HG02588 (cell line): ENCODE measurements around the gene MICAL2.

Source experiments
- ATAC-seq: cut with Tn5 transposase; IDR thresholded peaks from one replicate; pipeline ENCODE4 v1.9.1; 2021; ENCODE audit warnings: mild to moderate bottlenecking, moderate library complexity; ENCODE audit not compliant: unreplicated experiment

The MICAL2 gene

DNA sequence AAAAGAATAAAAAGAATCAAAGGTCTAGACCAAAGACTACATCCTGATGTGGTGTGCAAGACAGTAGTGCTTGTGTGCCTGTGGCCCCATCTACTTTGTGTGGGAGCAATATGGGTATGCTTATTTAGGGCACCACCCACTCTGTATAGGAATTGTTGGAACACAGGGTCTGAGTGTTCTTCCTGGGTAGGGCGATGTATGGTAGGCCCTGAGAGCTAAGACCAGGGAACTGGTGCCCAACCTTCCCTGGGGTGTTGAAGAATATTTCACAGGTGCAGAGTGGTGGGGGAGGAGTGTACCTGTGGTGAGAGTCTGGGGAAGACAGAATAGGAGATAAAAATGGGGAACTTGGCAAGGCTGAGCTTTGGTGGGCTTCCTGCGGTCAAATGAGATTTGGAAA lies 41.9 kb downstream of the MICAL2 start:
- ATAC-seq: no peak

DNA sequence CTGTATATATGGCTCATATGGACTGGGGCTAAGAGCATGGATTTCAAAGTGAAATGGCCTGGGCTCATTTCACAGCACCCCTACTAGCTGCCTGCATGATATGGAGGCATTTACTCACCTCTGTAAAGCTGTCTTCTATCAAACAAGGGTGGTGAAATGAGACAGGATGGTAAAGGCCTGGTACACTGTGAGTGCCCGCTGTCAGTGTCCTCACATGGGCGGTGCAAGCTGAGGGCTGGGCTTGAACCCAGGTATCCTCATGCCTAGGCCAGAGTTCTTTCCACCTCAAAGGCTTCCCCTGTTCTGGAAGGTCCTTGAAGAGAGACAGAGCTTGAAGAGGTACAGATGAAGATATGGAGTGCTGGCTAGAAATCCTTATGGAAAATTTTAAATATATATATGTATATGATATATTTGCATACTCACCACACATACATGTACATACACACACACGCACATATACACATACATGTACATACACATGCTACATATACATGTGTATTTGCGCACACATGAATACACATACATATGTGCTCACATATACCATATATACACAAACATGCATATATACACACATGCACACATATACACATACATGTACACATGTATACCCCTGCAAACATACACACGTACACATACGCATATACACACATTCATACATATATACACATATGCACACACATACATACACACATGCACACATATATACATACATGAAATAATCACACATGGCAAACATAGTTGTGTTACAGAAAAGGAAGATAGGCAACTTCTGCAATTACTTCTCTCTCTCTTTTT lies 44.7 kb downstream of the MICAL2 start:
- no peak for ATAC-seq

DNA sequence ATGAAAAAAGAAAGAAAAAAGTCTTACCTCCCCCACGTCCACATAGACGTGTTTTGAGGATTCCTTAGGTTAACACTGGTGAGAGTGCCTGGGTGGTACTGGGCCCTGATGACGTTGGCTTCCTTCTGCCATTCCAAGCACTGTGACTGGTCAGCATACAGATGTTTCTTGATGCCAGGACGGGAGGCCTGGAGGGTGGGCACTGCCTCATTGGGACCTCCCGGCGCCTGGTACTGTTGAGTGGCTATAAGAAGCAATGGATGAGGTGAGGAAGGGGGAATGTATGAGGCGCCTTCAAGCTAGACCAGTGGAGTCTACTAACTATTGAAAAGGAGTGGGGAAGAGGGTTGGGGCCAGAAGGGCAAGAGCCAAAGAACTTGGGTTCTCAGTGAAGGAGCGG lies 45.3 kb downstream of the MICAL2 start:
- ATAC-seq: no peak

DNA sequence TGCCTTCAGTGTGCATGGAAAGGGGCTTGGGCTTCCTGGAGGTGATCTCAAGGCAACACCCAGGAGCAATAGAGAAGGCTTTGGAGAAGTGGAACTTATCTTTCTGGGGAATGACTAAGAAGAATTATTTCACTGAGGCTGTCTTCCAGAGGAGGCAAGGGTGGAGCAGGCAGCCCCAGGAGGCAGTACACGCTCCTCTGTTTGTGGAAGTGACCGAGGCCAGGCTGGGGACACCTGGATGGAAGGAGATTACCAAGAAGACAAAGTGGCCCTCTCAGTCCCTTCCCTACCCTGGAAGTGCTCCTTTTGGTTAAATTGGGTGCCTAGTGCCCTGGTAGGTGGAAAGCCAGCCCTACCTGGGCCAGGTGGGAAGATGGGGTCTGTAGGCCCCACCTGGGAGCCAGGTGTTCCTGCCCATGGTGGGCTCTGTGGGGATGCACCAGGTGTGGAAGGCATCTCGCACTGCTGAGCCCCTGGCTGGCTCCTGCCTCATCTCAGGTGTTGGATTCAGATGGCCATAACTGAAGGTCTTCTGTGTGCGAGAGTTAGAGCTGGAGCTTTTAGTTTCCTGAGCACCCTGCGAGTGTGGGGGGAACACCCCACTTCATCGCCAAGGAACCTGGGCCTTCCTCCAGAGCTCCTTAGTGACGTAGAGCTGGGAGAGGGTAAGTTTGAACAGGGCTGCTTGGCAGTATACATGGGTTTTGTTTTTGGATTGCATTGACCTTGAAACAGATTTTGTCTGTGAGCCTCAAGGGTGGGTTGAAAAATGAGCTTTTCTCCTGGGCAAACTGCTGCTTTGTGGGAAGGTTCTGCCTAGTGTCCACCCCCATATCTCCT lies 46.1 kb downstream of the MICAL2 start:
- no peak for ATAC-seq

DNA sequence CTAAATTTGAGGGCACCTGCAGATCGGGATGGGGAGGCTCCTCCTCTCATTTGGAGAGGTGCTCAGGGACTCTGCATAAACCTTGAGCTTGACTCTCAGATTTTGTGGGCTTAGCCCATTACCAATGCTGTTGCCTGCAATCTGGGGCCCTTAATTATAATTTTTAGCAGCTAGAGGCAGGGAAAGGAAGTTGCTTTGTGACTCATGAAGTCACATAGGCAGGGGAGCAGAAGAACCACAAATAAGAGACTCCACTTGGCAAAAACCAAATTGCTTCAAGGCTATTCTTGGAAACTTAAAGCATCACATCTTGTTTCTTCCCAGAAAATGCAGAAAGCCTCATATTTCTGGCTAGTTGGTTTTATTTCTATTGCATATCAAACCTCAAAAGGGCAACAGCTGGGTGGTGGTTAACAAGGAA lies 46.9 kb downstream of the MICAL2 start:
- ATAC-seq: no peak

DNA sequence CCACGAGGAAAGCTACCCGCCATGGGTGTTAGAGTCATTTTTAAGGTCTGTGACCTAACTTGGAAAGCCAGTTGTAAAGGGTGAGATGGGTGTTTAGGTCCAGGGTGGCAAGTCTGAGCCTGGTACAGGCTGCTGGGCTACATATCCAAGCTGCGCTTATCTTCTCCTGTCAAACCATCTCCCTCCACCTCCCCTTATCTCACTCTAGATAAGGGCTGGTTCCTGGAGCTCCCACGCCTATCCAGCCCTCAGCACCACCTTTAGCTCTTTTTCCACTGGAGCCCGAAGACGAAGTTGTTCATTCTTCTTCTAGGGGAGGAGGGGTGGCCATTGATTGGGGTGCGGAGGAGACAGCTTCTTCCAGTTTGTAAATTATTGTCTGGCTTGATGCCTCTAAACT lies 48.5 kb downstream of the MICAL2 start:
- ATAC-seq: no peak

DNA sequence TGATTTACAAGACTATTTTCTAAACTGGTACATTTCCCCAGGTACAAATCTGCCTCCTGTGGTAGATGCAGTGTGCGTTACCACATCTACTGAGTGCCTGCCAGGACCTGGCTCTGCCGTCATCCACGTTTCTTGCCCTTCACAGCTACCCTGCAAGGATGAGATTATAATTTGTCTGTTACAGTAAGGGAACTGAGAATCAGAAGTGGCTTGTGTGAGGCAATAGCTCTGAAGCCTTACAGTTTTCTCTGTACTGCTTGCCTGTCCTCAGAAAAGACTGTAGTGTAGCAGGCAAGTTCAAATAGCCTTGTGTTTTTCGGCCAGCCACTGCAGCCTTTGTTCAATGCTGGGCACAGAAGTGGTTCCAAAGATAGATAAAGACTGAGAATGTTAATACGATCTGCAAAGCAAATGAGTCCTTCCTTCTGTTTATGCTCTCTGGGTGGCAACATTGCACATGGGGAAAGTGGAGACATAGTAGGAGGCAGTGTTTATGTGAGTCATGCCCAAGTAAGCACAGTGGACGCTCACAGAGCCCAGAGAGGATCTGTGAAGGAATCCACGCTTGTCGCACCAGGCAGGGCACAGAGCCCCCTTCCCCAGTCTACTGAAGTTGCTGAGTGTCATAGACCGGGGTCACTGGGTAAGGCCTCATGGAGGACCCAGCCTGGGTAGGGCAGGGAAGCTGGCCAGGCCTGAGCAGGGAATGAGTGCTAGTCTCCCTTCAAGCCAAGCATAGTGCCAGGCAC lies 49.1 kb downstream of the MICAL2 start:
- ATAC-seq: no peak

DNA sequence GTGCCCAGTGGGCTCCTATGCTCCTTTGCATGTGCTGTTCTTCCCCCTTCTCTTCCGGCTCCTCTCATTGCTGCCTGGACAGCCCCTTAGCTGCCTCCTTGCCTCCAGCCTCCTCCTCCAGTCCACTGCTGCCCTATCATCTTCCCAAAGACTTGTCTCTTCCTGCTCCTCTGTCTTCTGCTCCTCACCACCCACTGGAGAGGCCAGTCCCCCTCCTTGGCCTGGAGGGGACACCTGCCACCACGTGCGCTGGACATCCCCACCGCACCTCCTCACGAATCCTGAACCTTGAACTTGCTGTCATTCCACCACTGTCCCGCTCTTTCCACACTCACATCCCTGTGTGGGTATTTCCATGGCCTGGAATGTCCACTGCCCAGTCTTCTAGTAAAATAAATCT lies 49.8 kb downstream of the MICAL2 start:
- ATAC-seq: no peak

DNA sequence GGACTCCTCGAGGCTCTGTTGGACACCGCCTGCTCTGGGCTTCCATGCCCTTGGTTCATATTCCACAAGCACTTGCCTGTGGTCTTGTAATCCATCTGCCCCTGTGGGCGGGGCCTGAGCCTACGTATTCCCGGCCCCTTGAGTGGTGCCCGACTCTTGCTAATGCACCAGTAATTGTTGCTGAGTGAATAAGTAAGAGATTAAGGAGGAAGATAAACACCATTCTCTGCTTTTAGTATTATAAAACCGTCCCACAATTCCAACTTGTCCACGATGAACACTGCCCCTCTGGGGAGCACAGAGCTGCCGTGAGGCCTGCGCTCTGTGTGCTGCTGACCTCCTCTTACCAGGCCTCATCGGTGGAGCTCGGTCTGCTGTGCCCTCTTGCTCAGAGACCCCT lies 50.3 kb downstream of the MICAL2 start:
- no peak for ATAC-seq

DNA sequence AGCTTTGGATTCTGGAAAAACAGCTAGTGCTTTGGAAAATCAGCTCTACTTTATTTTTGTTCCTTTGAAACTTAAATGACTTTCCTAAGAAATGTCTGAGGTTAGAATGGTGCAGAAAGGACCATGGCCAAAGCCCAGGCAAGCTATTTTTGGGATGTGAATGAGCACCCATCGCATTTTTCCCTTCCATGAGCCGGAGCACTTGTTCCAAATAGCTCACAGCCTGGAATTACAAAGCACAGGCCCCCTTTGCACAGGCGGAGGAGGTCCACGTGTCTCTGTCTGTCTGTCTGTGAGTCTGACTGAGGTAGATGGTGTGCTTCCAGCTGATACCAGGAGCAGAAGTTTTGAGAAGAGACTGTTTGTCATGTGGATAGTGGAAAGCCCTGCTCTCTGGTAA lies 50.7 kb downstream of the MICAL2 start:
- ATAC-seq: no peak

DNA sequence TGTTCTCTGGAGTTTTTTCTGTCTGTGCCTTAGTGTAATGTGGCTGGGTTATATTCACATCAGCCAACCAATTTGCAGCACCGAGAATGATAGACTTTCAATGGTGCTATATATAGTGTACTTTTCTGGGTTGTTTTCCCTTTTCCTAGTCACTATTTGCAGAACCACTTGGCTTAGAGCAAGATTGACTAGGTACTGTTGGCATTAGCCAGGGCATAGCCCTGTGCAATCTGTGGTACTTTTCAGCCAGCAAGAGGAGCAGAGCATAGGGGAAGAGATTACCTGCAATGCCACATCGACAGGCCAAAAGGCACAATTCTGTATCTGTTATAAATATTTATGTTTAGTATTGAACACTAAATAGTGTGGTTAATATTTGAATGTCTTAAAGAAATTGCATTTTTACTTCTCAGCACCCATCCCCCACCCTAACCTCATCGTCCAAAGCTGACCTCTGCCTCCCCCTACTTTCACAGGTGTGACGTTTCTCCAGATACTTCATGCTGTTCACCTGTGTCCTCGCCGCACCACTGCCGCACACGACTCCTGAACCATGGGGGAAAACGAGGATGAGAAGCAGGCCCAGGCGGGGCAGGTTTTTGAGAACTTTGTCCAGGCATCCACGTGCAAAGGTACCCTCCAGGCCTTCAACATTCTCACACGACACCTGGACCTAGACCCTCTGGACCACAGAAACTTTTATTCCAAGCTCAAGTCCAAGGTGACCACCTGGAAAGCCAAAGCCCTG lies 51.4 kb downstream of the MICAL2 start:
- ATAC-seq: no peak

DNA sequence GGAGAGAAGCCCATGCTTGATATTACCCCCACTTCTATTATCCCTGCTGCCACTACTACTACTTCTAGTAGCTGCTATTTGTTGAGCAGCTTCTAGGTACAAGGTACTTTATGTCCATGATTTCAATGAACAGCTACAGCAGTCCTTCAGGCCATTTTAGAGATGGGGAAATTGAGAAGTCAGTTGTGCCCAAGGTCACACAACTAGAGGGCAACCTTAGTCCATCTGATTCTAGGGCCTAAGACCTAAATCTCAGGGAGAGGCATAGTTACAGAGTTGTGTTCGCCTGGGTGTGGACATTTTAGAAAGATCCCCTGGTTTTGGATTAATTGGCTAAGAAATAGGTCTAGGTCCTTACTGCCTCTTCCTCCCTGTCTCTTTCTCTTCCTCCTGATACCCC lies 52.3 kb downstream of the MICAL2 start:
- no peak for ATAC-seq

DNA sequence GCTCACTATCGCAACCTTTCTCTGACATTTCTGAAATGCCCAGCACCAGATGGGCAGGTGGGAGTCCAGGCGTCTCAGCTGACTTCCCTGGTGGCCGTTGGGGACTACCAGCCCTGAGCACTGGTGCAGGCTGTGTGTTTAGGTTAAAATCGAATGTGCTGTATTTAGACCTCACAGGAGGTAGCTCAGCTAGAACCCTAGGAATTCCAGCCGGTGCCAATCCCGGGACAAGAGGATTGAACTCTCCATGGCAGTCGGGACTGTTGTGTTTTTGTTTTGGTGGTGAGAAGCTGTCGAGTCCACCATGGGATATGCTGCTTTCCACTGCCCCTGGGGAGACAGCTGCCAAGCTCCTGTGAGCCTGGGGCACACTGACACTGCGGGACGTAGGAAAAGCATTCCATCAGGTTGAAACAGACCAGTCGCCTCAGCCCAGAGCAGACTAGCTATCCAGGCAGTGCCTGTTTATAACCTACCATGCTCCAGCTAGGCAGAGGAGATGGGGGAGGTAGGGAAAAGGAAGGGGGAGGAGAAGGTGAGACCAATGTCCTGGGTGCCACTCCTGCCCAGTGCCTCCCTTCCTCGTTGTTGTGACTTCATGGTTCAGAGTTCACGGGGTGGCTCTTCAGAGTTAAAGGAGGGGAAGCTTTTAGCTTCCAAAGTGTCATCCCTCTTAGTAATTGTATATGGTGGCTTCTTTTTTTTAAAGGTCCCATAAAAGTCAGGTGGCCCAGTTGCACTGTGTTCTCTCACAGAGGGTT lies 53.0 kb downstream of the MICAL2 start:
- no peak for ATAC-seq

DNA sequence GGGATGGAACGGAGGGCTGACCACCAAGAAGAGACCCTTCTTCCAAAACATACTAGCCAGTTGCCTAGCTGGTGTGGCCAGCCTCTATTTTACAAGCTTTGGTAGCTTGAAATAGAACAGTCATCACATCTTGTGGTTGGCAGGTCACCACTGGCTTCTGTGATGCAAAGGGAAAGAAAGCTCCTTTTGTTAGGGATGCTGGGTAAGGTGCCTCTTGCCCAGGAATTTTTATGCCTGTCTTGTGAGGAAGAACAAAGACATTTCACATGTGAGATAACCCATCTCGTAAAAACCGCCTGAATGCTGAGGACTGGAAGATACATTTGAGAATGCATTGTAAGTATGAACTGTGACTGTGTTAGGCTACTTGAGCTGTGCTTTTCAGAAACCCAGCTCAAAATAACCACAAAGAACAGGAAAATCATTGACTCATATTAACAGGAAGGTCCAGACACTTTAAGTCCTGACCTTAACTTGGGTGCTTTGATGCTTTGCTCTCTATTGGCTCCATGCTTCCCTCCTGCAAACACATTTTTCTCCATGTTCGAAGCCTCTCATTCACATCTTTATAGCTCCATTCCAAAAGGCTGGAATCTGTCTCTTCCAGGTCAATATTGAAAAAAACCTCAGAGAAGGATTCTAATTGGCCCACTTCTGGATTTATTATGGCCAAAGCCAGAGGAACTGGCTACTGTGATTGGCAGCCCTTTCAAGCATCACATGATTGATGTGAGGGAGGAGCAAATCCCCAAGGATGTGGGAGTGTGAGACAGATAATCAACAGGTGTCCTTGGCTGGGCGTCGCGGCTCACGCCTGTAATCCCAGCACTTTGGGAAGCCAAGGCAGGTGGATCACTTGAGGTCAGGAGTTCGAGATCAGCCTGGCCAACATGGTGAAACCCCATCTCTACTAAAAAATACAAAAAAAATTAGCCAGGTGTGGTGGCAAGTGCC lies 53.9 kb downstream of the MICAL2 start:
- no peak for ATAC-seq

DNA sequence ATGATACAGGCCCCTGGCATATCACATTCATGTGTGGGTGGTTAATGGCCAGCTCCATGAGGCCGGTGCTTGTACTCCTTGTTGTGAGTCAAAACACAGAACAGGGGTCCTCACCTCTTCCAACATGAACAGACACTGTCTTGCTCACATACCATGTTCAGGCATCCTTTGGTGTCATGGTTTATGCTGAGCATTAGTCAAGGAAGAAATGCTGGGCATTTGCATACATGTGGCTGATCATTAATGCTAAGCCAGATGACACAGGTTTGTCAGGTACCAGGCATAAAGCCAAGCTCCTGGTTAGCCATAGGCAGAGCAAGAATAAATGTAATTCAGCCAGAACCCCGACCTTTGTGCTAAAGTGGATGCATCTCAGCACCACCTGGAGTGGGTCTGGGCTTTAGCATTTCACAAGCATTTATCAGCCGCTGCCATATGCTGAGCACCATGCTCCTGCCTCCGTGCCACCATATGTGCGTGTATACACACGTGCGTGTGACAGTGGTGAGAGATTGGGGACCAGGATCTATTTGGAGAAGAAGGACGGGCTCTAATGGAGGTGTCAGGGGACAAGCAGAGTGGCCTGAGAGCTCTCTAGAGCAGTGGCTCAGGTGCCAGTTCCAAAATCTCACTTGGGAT lies 55.0 kb downstream of the MICAL2 start:
- ATAC-seq: no peak

DNA sequence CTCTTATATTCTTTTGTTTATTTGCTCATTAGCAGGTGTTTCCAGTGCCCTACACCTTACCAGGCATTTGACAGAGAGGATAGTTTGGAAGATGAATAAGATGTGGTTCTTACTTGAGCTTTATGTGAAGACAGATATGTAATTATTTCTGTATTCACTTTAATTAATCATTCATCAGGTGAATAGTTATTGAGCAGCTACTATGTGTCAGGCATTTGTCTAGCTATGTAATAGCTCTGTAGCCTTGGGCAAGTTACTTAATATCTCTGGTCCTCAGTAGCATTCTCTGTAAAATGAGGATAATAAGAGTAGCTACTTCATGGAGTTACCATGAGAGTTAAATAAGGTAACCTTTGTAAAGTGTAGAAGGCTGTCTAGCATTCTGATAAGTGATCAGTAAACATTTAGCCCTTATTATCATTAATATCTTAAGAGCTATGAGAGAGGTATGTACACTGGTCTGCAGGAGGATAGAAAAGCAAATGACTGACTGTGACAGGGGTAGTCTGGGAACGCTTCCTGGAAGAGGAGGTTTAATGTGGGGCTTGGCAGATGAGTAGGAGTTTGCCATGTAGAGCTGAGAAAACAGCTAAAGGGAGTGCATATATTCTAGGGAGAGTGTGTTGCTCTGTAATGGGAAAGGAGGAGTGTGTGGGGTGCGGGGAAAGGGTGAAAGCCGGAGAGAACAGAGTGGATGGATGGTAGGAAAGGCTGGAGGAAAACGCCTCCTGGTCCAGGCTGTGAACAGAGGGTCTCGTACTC lies 56.1 kb downstream of the MICAL2 start:
- ATAC-seq: no peak

DNA sequence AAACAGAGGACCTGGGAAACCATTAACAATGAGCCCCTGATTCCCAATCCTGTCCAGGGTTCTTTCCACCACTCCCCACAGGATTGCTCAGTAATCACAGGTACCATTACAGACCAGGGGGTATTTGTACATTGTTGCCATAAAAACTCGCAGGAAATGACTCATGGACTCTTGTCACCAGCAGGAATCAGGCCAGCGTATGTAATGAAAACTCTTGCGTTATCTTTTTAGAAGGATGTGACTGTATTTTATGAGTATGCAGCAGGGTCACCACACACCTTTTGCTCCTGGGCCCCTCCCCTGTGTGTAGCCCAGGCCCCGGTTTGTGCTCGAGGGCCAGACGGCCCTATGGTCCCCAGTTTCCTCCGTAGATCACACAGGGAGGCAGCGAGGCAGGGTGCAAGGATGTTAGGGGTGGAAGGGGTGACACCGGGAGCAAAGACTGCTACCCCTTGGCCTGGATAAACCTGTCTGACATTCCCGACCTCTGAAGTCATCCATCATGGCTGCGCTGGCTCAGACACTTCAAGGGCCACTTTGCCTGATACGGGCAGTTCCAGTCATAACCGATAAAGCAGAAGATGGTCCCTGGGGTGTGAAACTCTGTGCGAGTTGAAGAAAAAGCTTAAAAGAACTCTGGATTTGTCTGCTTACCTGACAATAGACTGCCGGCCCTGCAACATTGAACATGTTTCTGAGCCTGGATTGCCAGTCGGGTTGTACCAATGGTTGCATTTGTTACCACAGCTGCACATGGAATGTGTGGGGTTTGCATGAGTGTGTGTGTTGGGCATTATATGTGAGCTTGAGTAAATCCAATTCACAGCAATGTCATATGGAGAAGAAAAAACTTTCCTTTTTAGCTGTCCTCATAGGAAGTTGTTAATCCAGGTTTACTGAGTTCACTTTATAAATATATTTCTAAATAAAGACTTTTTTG lies 56.9 kb downstream of the MICAL2 start:
- no peak for ATAC-seq
